KOPT-K1 (cell line): ENCODE results near the gene BMPR1B.
"Not testable (repeated sequence)": the region's sequence is repeated elsewhere in the genome, so short reads cannot be mapped to it uniquely, and the experiment has no call there.

Experiments used
- H3K27ac ChIP-seq: fragments of 200-600 bp; sonication (generic); 2 replicates; pipeline ENCODE4 v1.5.1; 2016; ENCODE audit warnings: antibody characterized with exemption, mild to moderate bottlenecking, low read depth, low read length; ENCODE audit not compliant: poor library complexity, severe bottlenecking
- H3K36me3 ChIP-seq: fragments of 200-600 bp; sonication (generic); 2 replicates; pipeline ENCODE4 v1.5.1; 2017; ENCODE audit warnings: antibody characterized with exemption, mild to moderate bottlenecking, low read length, moderate library complexity; ENCODE audit not compliant: insufficient read depth
- H3K9me3 ChIP-seq: fragments of 200-600 bp; sonication (generic); 2 replicates; pipeline ENCODE4 v1.5.1; 2017; ENCODE audit warnings: antibody characterized with exemption, low read length, mild to moderate bottlenecking; ENCODE audit not compliant: insufficient read depth, poor library complexity, severe bottlenecking

The BMPR1B gene

GRCh38 chr4:95020521-95020920 lies 262.8 kb downstream of the BMPR1B start:
- Histone ChIP-seq H3K27ac (no peak overlapping the region), H3K9me3 (no peaks in the 10 kb centered on the region), H3K36me3 (no peaks in the 10 kb centered on the region)

GRCh38 chr4:95021099-95021498 lies 263.3 kb downstream of the BMPR1B start:
- Histone ChIP-seq H3K27ac (no peak overlapping the region), H3K36me3 (no peaks in the 10 kb centered on the region), H3K9me3 (no peaks in the 10 kb centered on the region)

- Histone ChIP-seq H3K36me3 (no peaks in the 10 kb centered on the region), H3K9me3 (no peaks in the 10 kb centered on the region), H3K27ac (no peak overlapping the region)
Observed at GRCh38 chr4:95023110-95023509, 265.4 kb downstream of the BMPR1B start.

GRCh38 chr4:95027905-95028618 lies 270.3 kb downstream of the BMPR1B start:
- no peaks in the 10 kb centered on the region for H3K36me3 ChIP-seq
- H3K27ac ChIP-seq, result no peak overlapping the region
- H3K9me3 ChIP-seq, result no peaks in the 10 kb centered on the region

- Histone ChIP-seq H3K9me3 (no peaks in the 10 kb centered on the region), H3K36me3 (no peaks in the 10 kb centered on the region), H3K27ac (no peak overlapping the region)
Observed at GRCh38 chr4:95038791-95039190, 281.0 kb downstream of the BMPR1B start.

GRCh38 chr4:95044324-95044837 lies 286.6 kb downstream of the BMPR1B start:
- Histone ChIP-seq H3K9me3 (no peaks in the 10 kb centered on the region), H3K27ac (no peak overlapping the region), H3K36me3 (no peaks in the 10 kb centered on the region)

GRCh38 chr4:95045429-95045828 lies 287.7 kb downstream of the BMPR1B start:
- H3K36me3 ChIP-seq, result no peaks in the 10 kb centered on the region
- no peak overlapping the region for H3K27ac ChIP-seq

GRCh38 chr4:95048296-95048695 lies 290.5 kb downstream of the BMPR1B start:
- Histone ChIP-seq H3K27ac (no peak overlapping the region), H3K9me3 (no peaks in the 10 kb centered on the region), H3K36me3 (no peaks in the 10 kb centered on the region)

More at GRCh38 chr4:95045429-95045828, 287.7 kb downstream of the BMPR1B start:
- H3K9me3 ChIP-seq, result no peaks in the 10 kb centered on the region

- H3K9me3 ChIP-seq, result no peaks in the 10 kb centered on the region
- H3K27ac ChIP-seq, result no peak overlapping the region
- no peaks in the 10 kb centered on the region for H3K36me3 ChIP-seq
Observed at GRCh38 chr4:95049551-95050233, 291.9 kb downstream of the BMPR1B start.

GRCh38 chr4:95050980-95051701 lies 293.4 kb downstream of the BMPR1B start:
- Histone ChIP-seq H3K9me3 (no peaks in the 10 kb centered on the region), H3K27ac (no peak overlapping the region), H3K36me3 (no peaks in the 10 kb centered on the region)

- Histone ChIP-seq H3K9me3 (no peaks in the 10 kb centered on the region), H3K36me3 (no peaks in the 10 kb centered on the region), H3K27ac (no peak overlapping the region)
Observed at GRCh38 chr4:95051702-95052020, 293.9 kb downstream of the BMPR1B start.

GRCh38 chr4:95058991-95059390 lies 301.2 kb downstream of the BMPR1B start:
- Histone ChIP-seq H3K27ac (no peak overlapping the region), H3K9me3 (no peaks in the 10 kb centered on the region), H3K36me3 (no peaks in the 10 kb centered on the region)

GRCh38 chr4:95059663-95060062 lies 301.9 kb downstream of the BMPR1B start:
- no peak overlapping the region for H3K27ac ChIP-seq
- H3K9me3 ChIP-seq, result no peaks in the 10 kb centered on the region
- no peaks in the 10 kb centered on the region for H3K36me3 ChIP-seq

- Histone ChIP-seq H3K36me3 (no peaks in the 10 kb centered on the region), H3K27ac (no peak overlapping the region), H3K9me3 (no peaks in the 10 kb centered on the region)
Observed at GRCh38 chr4:95061220-95061619, 303.5 kb downstream of the BMPR1B start.

GRCh38 chr4:95061801-95062200 lies 304.0 kb downstream of the BMPR1B start:
- H3K9me3 ChIP-seq, H3K36me3 ChIP-seq, H3K27ac ChIP-seq: not testable (repeated sequence)
